NCI-H2171 treated with DMSO at 0.1 percent for 48 hours (cell line): ENCODE measurements around the gene OR8A1.

ENCODE experiments used
- DNase-seq: peaks from one replicate; lab custom pipeline; 2025; lab: John Stamatoyannopoulos, UW

The OR8A1 gene

DNA sequence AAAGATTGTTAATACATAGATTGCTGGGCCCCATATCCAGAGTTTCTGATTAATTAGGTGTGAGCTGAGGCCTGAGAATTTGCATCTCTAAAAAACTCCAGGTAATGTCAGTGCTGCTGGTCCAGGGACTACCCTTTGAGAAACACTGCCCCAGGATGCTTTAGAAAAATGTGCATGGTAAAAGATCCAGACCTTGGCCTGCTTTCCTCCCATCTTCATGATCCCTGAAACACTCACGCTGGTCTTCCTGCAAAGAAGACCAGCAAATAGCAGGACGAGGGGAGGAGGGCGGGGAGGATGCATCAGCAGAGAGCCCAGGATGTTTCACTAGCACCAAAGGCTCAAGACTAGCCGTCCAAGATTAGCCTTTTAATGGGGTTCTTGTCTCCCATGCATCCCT lies at the start of gene OR8A1:
TSS of gene OR8A1 (plus strand) at position 301 of the 400 bp plus-strand sequence. CDS start 123 bp downstream, outside the sequence.
- no peak for DNase-seq

DNA sequence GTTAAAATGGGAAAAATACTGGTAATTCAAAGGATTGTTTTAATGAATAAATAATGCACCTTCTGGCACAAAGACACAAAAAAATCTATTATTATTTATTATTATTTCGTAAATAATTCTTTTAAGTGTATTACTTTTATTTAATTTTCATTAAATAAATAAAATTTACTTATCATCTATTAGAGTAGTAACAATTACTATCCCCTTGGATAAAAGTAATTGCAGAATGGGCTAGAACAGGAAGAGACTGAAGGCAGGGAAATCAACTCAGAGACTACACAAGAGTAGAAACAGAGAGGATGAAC lies 49.3 kb upstream of the OR8A1 start:
- no peak for DNase-seq

DNA sequence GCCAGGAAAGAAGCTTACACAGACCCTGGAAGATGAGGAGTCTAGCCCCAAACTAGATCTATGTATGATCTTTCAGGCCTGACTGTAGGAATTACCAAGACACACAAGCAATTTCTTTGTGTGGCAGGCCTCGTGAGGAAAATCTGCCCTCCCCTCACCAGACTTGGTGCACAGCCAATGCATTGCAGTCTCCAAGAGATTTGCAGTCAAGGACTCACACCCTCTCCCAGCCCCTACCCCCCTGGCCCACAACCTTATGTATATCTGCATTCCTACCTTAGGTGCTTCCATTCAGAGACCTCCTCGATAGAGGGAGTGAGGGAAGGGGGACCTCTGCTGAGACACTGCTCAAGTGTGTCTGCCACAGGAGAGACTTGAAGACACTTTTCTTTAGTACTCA lies 36.2 kb upstream of the OR8A1 start:
- DNase-seq = no peak

DNA sequence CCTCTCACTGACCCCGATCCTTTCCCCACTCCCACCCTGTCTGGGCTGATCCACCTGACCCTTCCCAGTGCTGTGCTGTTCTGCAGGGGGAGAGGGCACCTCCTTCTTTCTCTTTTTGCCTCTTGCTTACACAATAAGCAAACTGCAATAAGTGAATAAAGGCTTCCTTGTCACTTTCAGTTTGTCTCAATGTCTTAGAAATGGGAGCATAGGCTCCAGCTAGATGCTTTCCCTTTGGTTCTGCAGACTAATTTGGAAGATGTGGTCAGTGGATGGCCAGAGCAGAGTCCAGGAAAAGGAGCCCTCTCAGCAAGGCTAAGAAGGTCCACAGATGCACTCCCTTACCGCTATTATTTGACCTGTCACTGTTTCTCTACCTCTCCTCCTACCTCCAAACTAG lies 35.7 kb upstream of the OR8A1 start:
- DNase-seq = no peak

DNA sequence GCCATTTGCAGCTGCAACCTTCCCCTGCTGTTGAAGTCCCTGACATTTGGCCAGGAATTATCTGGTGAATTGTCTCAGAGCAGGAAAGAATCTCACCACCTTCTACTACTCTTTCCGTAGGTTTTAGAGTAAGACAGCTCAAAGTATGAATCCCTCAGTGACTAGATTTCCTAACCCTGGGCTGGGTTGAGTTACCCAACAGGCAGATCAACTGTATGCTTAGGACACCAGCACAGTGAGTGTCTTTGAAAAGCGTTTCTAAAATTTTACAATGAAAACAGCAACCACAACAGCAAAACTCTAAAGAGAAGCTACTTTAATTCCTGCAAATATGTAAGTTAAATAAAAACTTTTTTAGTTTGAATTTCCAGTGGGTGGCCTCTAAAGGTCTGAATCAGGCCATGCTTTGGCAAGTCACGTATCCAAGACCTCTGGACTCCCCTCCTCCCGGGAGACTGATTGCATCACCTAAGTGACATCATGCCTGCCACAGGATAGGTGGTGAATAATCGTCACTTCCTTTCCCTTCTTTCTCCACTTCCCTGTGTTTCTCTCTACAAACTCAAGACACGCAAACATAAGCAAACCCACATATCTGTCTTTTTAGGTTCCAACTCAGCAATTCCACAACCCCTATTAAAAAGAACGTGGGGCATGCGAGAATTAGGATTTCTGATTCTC lies 34.1 kb upstream of the OR8A1 start:
- DNase-seq = no peak

DNA sequence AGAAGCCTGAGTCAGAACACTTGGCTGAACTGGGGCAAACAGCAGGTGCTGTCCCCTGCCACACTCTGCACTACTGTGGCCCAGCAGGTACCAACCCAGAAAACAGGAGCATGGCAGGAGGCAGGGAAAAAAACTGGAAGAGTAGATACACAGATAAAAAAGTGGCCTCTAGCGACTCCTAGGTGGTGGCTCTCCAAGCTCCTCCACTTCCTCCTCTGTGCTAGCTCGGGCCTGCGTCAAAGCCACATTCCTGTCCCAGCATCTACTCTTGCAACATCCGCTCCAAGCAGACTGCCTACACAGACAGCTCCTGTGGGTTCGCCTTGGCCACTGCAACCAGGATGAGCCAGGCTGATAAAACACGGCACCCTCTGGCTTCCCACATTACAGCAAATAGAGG lies 33.3 kb upstream of the OR8A1 start:
- no peak for DNase-seq

DNA sequence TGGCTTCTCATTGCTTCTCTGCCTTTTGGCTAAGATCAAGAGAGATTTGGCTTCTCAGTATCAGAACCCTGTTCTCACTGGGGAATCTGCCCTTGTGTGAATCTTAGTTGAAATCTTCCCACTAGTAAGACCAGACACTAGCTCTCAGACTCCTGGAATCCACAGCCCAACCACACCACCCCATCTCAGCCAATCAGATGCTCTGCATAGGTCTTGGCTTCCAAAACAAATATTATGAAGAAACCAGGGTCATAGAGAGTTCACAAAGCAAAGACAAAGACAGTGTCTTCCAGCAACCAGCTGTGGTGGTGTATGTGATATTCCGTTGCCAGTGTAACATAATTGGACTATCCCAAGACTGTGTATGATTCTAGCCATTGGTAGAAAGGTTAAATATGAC lies 31.8 kb upstream of the OR8A1 start:
- no peak for DNase-seq

DNA sequence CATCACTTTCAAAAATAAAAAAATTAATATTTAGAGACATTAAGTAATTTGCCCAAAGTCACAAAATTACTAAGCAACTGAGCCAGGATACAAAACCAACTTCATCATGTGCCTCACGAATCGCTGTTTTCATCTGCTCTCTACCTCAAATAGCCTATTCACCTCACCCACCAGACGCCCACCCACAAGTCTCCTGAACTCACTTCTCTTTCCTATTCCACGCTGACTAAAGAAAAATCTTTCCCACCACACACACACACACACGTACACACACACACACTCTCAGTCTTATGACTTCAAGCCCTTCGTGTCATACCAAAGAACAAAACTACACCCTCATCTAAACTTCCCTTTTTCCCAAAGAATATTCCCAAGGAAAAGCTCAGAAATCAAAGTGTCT lies 28.6 kb upstream of the OR8A1 start:
- no peak for DNase-seq

DNA sequence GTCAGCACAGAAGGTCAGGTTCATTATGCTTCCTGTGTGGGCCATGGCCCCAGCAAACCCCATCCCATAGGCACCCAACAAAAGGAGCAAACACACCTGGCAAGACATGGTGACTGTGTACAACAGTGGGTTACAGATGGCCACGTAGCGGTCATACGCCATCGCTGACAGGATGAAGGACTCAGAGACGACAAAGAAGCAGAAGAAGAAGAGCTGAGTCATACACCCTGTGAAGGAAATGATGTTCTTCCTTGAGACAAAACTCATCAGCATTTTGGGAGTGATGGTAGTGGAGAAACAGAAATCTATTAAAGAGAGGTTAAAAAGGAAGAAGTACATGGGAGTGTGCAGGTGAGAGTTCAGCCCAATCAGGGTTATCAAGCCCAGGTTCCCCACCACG lies 26.7 kb upstream of the OR8A1 start:
- DNase-seq = no peak

DNA sequence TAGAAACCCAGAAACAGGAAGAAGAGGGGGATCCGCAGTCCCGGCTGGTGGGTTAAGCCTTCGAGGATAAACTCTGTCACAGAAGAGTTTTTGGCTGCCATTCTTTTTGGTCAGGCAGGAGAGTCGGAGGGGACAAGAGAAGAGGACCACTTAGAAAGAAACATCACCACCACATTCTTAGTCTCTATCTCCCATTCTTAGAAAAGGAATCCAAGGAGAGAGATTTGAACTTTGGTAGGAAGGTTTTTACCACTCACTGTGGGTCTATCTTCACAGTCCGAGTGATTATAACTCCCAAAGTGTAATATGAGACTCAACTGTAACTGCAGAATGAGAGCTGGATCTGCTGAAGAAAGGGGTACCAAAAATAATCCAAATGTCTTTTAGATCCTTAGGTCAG lies 26.2 kb upstream of the OR8A1 start, which contains the start of gene OR8B12:
TSS of gene OR8B12 (minus strand) at position 101 of the 400 bp plus-strand sequence. CDS start at position 101, 0 bp downstream.
- DNase-seq = no peak

DNA sequence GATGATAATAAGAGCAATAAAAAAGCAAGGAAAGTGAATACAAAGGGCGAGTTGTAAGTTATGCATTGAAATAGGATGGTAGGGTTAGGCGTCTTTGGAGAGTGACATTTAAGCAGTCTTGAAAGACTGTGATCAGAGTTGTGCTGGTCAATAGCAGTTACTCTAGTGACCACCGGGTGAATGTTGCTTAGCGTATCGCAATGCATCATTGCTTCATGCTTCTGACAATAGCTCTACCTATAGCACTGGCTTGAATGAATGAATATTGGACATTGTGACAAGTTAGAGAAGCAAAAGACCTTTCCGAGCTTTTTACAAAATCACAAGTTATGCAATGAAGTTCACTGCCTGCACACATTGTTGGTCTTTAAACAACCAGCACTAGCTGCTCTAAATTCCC lies 18.6 kb upstream of the OR8A1 start:
- no peak for DNase-seq

DNA sequence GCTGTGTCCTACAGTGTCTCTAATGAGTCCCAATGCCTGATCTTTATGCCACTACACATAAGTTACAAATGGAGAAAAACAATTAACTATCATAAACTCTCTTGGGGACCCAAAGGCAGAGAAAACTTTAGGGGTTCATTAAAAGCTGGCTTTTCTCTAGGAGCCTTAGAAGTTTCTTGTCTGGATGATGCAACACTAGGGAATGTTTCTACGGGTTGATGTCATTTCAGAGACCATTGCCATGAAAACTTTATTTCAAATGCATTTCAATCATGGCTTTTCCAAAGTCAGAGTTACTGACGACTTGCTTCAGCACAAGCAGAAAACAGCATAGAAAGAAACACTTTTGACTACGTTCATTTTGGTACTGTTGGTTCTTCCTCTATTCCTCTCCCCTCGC lies 17.8 kb upstream of the OR8A1 start:
- no peak for DNase-seq

DNA sequence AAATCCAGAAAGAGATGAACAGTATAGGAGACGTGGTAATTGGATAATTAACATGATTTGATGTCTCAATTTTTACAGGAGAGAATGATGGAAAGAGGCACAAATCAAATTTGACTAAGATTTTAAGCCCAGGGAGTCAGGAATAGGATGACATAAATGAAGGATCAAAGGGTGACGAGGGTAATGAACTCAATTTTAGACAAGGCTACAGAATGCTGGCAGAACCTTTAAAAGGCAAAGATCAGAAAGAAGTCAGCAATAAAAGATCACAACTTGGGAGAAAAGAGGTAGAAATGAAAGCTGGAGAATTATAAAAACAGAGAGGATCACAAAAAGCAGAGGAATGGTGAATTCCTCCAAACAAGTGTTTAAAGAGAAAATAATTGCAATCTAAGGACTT lies 13.0 kb upstream of the OR8A1 start:
- no peak for DNase-seq

DNA sequence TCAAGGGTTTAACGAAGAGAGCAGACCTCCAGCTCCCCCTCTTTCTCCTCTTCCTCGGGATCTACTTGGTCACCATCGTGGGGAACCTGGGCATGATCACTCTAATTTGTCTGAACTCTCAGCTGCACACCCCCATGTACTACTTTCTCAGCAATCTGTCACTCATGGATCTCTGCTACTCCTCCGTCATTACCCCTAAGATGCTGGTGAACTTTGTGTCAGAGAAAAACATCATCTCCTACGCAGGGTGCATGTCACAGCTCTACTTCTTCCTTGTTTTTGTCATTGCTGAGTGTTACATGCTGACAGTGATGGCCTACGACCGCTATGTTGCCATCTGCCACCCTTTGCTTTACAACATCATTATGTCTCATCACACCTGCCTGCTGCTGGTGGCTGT lies 363 bp downstream of the OR8A1 start:
- no peak for DNase-seq

DNA sequence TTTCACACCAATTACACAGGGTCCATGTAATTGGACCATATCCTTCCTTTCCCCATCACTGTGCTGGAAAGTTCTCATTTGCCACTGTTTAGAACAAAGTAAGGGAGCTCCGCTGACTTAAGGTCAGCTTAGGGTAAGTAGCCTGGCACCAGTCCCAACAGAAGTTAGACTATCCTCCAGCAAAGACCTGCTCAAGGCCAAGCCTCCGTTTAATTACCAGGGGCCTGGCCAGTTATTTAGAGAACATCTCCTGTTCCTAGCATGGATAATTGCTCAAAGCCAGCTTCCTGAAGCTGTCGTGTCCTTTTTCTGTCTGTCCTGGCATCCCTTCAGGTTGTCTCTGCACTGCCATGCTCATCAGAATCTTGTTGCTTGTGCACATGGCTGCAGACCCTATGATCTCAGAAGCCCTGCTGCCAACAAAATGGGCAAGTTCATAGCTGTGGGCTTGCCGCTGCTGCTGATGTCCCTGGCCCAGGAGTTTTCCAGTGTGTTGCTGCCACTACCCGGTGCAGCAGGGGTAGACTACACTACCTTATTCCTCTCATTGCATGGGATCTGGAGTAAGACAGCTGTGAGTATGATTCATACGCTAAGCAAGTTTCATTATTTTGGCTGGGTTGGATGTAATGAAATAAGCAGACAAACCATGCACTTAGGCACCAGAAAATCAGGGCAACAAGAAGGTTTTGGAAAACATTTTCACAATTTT lies 8.1 kb downstream of the OR8A1 start:
- DNase-seq = no peak

DNA sequence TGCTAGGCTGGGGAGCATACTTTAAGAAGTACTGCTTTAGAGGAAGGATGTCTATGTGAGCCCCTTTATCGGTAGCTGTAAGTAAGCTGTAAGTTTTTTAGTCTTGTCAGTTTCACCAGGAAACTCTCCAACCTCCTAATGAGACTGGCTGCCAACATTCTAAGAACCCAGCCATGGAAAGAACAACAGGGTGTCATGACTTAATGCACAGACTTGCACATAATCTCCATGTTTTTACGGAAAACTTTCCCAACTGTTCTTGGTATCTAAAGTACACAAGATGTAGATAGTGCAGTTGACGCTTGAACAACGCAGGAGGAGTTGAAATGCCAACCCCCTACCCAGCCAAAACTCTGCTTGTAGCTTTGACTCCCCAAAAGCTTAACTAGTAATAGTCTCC lies 9.0 kb downstream of the OR8A1 start:
- DNase-seq = no peak

DNA sequence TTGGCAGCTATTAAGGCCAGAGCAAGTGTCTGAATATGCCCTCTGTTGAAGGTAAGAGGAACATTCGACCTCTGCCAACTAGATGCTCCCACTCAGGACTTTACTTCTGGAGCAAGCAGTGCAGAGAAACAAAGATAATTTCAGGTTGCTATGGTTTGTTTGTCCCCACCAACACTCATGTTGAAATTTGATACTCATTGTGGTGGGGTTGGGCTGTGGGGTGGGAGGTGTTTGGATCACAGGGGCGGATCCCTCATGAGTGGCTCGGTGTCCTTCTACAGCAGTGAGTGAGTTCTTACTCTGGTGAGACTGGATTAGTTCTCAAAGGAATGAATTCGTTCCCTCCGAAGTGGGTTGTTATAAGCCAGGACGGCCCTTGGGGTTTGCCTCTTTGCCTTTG lies 12.0 kb downstream of the OR8A1 start:
- no peak for DNase-seq

DNA sequence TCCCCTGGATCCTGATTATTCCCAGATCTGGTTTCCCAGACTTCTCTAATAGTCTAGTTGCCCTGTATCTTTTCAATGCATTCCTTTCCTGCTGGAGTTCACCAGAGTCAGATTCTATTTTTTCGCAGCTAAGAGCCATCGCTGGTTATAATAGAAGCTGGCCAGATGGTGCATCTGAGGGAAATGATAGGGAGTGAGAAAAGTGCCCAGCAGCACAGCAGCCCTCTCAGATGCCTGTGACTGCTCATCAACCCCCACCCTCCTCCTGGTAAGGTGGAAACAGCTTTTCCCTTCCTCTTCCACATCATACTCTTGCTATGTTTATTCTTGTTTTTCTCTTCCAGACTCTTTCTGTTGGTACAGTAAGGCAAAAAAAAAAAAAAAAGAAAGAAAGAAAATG lies 12.8 kb downstream of the OR8A1 start:
- peak; percentile 26 for DNase-seq

DNA sequence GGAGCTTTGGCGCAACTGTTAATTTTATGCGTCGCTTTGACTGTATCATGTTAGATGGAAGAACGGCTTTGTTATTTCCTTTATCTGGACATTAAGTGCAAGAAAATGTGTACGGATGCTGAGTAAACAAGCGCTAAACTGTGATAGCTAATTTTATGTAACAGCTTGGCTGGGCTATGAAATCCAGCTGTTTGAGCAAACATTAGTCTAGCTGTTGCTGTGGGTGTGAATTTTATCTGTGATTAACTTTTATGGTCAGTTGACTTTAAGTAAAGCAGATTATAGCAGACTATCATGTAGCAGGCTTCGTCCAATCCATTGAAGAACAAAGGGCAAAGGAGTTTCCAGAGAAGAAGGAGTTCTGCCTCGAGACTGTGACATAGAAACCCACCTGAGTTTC lies 14.0 kb downstream of the OR8A1 start:
- no peak for DNase-seq

DNA sequence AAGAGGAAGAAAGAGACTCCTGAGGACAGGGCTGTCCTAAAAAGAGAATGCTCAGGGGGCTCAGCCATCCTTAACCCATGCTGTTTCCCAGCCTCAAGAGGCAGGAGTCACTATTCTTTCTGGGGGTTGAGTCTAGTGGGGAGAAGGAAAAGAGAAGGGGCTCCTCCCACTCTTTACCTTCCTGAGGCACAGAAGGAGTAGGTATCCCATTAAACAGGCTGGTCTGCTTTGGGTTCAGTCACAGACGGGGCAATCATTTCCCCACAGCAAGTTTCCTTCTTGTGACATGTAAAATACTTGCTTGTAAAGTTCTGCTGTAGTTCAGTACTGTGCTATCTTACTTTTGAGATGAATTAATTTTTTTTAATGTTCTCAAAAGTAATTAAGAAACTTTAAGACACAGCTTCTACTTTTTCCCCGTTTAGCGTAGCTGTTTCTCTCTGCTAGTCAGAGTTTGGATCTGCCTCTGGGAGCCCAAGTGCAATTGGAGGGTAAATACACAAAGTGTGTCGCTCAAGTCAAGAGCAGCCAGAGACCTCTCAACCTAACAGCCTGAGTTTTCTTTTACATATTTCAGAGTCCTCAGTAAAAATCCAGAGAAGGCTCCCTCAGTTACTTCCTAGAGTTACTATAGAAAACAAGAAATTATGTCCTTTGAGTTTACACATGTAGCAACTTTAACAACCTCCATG lies 15.0 kb downstream of the OR8A1 start:
- DNase-seq = no peak

DNA sequence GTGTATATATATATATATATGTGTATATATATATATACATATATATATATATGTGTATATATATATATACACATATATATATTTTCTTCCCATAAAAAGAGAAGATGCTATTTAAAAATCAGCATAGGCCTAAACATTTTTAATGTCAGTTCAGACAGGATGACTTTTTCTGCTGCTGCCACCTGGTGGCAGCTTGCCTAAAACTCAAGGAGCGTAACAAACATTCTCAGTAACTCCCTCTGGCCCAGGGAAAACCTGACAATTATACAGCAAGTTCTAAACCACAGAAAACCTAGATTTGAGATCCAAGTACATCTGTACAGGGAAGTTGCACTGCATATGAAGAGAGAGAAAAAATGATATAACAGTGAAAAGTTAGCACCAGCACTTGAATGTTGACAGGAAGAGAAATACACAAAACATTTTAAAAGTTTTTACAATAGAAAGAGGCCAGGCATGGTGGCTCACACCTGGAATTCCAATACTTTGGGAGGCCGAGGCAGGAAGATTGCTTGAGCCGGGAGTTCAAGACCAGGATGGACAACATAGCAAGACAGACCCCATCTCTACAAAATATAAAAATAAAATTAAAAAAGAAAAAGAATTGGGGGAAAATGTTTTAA lies 16.6 kb downstream of the OR8A1 start:
- DNase-seq = peak; percentile 25

DNA sequence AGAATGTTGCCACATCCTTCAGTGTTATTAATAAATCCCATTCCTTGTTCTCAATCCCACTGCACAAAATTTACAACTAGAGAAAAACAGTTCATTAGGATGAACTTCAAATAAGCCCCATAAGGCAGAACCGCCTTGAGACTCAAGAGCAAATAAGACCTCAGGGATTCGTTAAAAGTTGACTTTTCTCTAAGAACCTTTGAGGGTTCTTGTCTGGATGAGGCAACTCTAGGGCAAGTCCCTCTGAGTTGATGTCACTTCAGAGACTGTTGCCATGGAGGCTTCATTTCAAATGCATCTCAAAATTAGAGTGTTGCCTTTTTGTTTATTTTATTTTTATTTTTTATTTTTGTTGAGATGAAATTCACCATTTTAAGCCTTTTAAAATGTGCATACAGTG lies 21.6 kb downstream of the OR8A1 start:
- no peak for DNase-seq

DNA sequence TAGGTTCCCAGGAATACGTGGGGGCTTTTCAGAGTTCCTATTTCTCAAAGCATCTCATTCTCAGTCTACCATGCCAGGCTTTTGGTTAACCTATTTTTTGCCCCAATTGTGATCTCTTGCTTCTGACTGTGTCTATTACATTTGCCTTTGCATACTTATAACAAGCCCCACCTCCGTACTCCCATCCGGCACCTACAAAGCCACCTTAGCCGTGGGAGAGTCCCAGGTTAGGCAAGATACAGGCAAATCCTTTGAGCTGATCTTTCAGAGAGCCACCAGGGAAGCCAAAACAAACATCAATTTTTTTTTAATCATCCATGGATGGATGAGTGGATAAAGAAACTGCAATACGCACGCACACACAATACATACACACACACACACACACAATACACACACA lies 22.8 kb downstream of the OR8A1 start:
- no peak for DNase-seq
